Fibroblast of mammary gland (primary cell): ENCODE results near the gene ARHGAP6.

Experiments used
- DNase-seq: peaks from one replicate; pipeline ENCODE4 v3.0.0-alpha.2; 2010; ENCODE audit warnings: low read depth
- H3K4me3 ChIP-seq: 2 replicates; pipeline ENCODE4 v1.5.1; 2011; ENCODE audit warnings: low read depth, mild to moderate bottlenecking, low read length, moderate library complexity; ENCODE audit not compliant: control insufficient read depth
- TF ChIP-seq, protein P1 (sequence below): conservative IDR thresholded peaks from 2 replicates; pipeline ENCODE4 v1.5.1; 2011; ENCODE audit warnings: low read depth, low read length, inconsistent platforms; ENCODE audit not compliant: control insufficient read depth, insufficient read depth

ARHGAP6 gene

DNA sequence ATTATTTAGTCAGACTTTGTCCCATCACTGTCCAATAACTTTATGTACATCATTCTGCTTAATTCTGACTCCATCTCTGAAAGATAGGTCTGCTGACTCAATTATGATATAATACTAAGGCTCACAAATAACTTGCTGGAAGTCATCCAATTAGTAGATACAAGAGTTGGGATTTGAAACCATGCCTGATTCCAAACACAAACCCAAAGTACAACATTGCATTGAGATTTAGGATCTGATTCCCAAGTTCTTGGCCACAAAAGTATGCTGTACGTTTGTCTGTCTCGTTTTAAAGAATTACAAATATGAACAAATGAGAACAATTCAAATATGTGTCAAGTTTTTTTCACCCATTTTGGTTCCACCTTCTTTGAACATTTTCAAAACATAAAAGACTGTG is 263.8 kb downstream of the ARHGAP6 start:
- H3K4me3 ChIP-seq: no peak overlapping the region
- TF ChIP-seq, protein P1, sequence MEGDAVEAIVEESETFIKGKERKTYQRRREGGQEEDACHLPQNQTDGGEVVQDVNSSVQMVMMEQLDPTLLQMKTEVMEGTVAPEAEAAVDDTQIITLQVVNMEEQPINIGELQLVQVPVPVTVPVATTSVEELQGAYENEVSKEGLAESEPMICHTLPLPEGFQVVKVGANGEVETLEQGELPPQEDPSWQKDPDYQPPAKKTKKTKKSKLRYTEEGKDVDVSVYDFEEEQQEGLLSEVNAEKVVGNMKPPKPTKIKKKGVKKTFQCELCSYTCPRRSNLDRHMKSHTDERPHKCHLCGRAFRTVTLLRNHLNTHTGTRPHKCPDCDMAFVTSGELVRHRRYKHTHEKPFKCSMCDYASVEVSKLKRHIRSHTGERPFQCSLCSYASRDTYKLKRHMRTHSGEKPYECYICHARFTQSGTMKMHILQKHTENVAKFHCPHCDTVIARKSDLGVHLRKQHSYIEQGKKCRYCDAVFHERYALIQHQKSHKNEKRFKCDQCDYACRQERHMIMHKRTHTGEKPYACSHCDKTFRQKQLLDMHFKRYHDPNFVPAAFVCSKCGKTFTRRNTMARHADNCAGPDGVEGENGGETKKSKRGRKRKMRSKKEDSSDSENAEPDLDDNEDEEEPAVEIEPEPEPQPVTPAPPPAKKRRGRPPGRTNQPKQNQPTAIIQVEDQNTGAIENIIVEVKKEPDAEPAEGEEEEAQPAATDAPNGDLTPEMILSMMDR: no peak
- no peak for DNase-seq

DNA sequence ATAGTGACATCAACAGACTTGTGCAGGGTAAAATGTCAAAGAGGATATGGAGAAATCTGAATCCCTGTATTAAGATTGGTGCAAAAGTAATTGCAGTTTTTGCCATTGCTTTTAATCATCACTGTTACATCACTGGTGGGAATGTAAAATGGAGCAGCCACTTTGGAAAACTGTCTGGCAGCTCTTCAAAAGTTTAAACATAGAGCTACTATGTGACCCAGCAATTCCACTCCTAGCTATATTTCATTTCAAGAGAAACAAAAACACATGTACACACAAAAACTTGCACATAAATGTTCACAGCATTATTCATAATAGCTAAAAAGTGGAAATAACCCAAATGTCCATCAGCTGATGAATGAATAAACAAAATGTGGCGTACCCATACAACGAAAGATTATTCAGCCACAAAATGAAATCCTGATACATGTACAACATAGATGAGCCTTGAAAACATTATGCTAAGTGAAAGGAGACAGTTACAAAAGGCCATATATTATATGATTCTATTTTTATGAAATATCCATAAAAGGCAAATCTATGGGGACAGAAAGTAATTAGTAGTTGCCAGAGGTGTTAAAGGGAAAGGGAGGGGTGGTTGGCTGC is 266.1 kb downstream of the ARHGAP6 start:
- TF ChIP-seq, protein P1: no peak
- no peak overlapping the region for H3K4me3 ChIP-seq
- DNase-seq: peak; percentile 50

DNA sequence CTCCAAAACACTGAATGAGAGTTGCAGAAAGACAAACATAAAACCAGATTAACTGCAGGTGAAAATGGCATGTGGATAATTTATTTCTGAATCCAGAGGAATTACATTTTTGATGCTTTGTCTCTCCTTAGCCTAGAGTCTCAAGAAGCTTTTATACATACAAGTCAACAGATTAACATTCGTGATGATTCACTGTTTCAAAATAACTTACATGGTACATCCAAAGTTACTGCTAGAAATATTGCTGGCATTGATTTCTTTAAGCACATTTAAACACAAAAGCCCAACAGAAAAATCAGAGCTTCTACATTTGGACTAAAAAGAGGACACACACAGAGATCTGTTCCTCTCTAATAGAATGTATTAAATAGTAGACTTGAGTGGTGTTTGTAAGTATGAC is 266.9 kb downstream of the ARHGAP6 start:
- TF ChIP-seq, protein P1: no peak
- peak; percentile 51 for DNase-seq
- no peak overlapping the region for H3K4me3 ChIP-seq

DNA sequence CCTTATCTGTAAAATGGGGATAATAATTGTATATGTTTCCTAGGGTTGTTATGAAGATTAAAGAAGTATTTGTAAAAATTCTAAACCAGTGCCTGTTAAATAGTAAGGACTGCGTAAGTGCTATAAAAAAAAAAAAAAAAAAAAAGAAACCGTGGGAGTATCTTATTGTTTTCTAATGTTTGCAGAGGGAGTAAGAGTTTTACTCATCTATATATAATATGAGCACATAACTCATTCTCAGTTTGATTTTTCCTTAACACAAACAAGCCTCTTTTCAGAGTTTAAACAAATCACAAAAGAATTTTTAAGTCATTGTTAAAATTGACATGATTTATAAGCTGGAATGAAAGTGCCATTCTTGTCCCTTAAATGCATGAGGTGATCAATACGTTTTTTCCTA is 267.6 kb downstream of the ARHGAP6 start:
- no peak for DNase-seq
- TF ChIP-seq, protein P1: no peak
- no peak overlapping the region for H3K4me3 ChIP-seq

DNA sequence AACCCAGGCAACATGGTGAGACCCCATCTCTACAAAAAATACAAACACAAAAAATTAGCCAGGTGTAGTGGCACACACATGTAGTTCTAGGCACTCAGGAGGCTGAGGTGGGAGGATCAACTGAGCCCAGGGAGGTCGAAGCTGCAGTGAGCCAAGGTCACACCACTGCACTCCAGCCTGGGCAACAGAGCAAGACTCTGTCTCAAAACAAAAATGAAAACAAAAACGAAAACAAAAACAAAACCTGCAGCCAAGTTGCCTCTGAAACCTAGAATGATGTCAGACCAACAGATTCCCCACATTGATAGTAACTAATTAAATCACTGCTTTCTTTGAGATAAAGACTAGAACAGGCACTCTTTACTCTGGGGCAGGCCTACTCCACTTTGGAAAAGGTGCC is 268.0 kb downstream of the ARHGAP6 start:
- TF ChIP-seq, protein P1: no peak
- DNase-seq: no peak
- H3K4me3 ChIP-seq: no peak overlapping the region

DNA sequence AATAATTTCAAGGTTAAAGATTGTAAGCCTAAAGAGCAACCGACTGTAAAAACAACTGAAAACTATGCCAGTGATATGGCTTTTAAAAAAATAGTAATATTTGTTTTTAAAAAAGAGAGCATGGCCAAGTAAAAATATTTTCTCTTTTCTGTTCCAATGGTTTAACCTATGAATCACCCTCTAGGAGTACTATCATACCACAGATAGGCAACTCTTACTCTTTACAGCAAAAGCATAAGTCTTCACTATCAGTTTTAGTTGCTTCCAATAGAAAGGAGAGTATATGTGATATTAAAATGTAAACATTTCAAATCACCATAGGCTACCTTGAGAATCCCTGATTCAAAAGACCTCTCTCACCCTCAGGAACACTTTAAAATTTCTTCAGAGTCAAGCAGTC is 269.9 kb downstream of the ARHGAP6 start:
- TF ChIP-seq, protein P1: no peak
- H3K4me3 ChIP-seq: no peak overlapping the region
- DNase-seq: no peak
